ENCODE results near the gene CLDND2.

DNA sequence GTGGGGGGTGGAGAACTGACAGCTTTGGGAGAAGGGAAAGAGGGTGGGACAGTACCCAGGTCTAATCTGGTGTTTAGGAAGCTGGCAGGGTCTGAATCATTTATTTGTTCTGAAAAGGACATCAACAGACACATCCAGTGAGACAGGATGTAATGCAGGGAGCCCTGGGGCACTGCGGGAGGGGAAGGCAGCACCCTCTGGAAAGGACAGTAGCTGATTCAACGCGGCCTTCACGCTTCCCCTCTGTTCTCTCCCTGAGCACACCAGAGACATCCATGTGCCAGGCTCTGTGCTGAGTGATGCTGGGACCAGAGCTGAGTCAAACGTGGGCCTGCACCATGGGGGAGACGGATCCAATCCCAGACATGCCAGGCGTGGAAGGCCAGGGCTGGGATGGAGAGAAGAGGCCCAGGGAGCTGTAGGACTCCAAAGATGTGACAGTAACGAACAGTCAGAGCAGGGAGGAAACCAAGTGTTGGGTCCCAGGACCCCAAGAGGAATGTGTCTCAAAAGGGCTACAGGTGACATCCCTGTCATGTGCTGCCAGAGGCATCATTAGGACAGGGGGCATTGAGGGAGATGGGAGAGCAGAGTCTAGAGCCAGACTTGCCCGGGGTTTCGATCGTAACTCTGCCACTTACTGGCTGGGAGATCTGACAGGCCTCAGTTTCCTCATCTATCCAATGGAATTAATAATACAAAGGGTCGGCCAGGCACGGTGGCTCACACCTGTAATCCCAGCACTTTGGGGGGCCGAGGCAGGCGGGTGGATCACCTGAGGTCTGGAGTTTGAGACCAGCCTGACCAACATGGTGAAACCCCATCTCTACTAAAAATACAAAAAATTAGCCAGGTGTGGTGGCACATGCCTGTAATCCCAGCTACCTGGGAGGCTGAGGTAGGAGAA, 4.3 kb downstream of the CLDND2 start:
- TF ChIP-seq, protein P1, sequence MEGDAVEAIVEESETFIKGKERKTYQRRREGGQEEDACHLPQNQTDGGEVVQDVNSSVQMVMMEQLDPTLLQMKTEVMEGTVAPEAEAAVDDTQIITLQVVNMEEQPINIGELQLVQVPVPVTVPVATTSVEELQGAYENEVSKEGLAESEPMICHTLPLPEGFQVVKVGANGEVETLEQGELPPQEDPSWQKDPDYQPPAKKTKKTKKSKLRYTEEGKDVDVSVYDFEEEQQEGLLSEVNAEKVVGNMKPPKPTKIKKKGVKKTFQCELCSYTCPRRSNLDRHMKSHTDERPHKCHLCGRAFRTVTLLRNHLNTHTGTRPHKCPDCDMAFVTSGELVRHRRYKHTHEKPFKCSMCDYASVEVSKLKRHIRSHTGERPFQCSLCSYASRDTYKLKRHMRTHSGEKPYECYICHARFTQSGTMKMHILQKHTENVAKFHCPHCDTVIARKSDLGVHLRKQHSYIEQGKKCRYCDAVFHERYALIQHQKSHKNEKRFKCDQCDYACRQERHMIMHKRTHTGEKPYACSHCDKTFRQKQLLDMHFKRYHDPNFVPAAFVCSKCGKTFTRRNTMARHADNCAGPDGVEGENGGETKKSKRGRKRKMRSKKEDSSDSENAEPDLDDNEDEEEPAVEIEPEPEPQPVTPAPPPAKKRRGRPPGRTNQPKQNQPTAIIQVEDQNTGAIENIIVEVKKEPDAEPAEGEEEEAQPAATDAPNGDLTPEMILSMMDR (IDR thresholded peaks at IDR 0.05), result no peak
- no peak for TF ChIP-seq POLR2A (IDR thresholded peaks at IDR 0.05)

Measured in transverse colon (tissue), 3 donors.